ENCODE results near the gene C12orf50. TPM values are rescaled to one million over a fixed set of nuclear protein-coding genes. Genes with fewer than 3 reads are reported as not detected.

Gene C12orf50
- total and polyA plus RNA-seq, 2 of the 8 experiments (the other 6 are each of a cell fraction or from before 2014, with no cell fraction given) = not detected

- H3K18ac ChIP-seq (ENCODE audit: extremely low read depth, low read length) = no peak overlapping the region
- ChIA-PET CTCF (ENCODE audit: partially characterized antibody) (interaction anchor here (1.0 kb wide), 1 partner anchor 12 kb away, joined by 3 read pairs; no protein-coding TSS in a partner anchor), POLR2A (ENCODE audit: partially characterized antibody) (no interaction called here)
- no peak overlapping the region for H4K91ac ChIP-seq (replicated peaks; ENCODE audit: insufficient read length, low read length)
- FAIRE-seq (no peak), DNase-seq (ENCODE audit: low read depth in 1 of 2, low spot score in 2 of 2) (no peak)
- H3K4me1 ChIP-seq (replicated peaks in 1 of 4; ENCODE audit: control insufficient read depth in 3 of 4, insufficient read depth in 4 of 4, low read length in 3 of 4) = no peaks in the 10 kb centered on the region
- no peaks in the 10 kb centered on the region for H4K20me1 ChIP-seq (replicated peaks in 1 of 2; ENCODE audit: control insufficient read depth in 1 of 2, insufficient read depth in 2 of 2, low read length in 2 of 2)
- H2BK12ac ChIP-seq (ENCODE audit: low read depth, low read length) = no peak overlapping the region
- H3K36me3 ChIP-seq (ENCODE audit: control insufficient read depth in 2 of 4, insufficient read depth in 4 of 4, low read length in 3 of 4) = no peaks in the 10 kb centered on the region; a peak in 1 of 8 replicates
- no peak overlapping the region for H2BK15ac ChIP-seq (ENCODE audit: low read length)
- no peak overlapping the region for H2BK20ac ChIP-seq (ENCODE audit: low read length)
- H3K79me1 ChIP-seq (ENCODE audit: low read depth, low read length) = no peaks in the 10 kb centered on the region
- no peak overlapping the region for H2BK120ac ChIP-seq (replicated peaks; ENCODE audit: low read depth, low read length)
- WGBS, 2 experiments (ENCODE audit: extremely low coverage in 1 of 2, insufficient coverage in 1 of 2, insufficient read length in 1 of 2, insufficient replicate concordance in 2 of 2, low coverage in 1 of 2, low lambda C conversion rate in 2 of 2, missing lambda C conversion rate in 1 of 2) = 90% methylated on average over 2 of the region's 2 CpGs; no CpG with 5 or more reads in 1 of the 2 experiments
- no peaks in the 10 kb centered on the region for H3K9me3 ChIP-seq (ENCODE audit: insufficient read depth in 2 of 2, low read depth in 1 of 2, low read length in 1 of 2)
- H2AFZ ChIP-seq (ENCODE audit: low read length) = no peak overlapping the region
- H3K27ac ChIP-seq (ENCODE audit: low read depth, low read length) = no peak overlapping the region
- H3K9ac ChIP-seq (replicated peaks in 1 of 4; ENCODE audit: extremely low read depth in 1 of 4, low read depth in 3 of 4, low read length in 3 of 4) = no peak overlapping the region
- H3K4ac ChIP-seq (replicated peaks; ENCODE audit: insufficient read length, low read depth, low read length) = no peak overlapping the region
- no peaks in the 10 kb centered on the region for H3K79me2 ChIP-seq (ENCODE audit: control insufficient read depth in 1 of 2, insufficient read depth in 2 of 2, low read length in 2 of 2)
- H2BK5ac ChIP-seq (ENCODE audit: low read depth, low read length) = no peak overlapping the region
- H4K5ac ChIP-seq (ENCODE audit: insufficient read length, low read depth, low read length) = no peak overlapping the region
- H3K4me2 ChIP-seq (ENCODE audit: insufficient read depth in 1 of 2, low read depth in 2 of 2, low read length in 2 of 2) = no peak overlapping the region
- H3K14ac ChIP-seq (ENCODE audit: insufficient read length) = no peak overlapping the region
- no peaks in the 10 kb centered on the region for H3K27me3 ChIP-seq (replicated peaks in 1 of 4; ENCODE audit: control insufficient read depth in 3 of 4, extremely low read depth in 1 of 4, insufficient read depth in 3 of 4, low read length in 3 of 4)
- H2AK5ac ChIP-seq (ENCODE audit: low read depth, low read length) = no peak overlapping the region
- no peak overlapping the region for H3K4me3 ChIP-seq (ENCODE audit: extremely low read depth in 1 of 4, insufficient read depth in 2 of 4, low read depth in 3 of 4, low read length in 4 of 4)
- no peaks in the 10 kb centered on the region for H3K23me2 ChIP-seq (ENCODE audit: low read depth, low read length)
- no peak overlapping the region for H3K56ac ChIP-seq (replicated peaks; ENCODE audit: insufficient read length, low read depth, low read length)
- TF ChIP-seq PHF8 (conservative IDR thresholded peaks at IDR 0.05; ENCODE audit: low read depth, low read length) = no peak
- TF ChIP-seq JUN (IDR thresholded peaks at IDR 0.05; ENCODE audit: low read depth, low read length) = no peak
- TF ChIP-seq TAF1 (IDR thresholded peaks at IDR 0.05; ENCODE audit: low read depth, low read length) = no peak
- no peak for TF ChIP-seq TCF12 (IDR thresholded peaks at IDR 0.05; ENCODE audit: low read depth, low read length)
- no peak for TF ChIP-seq USF2 (IDR thresholded peaks at IDR 0.05; ENCODE audit: low read length)
- no peak for TF ChIP-seq EGR1 (IDR thresholded peaks at IDR 0.05; ENCODE audit: borderline replicate concordance, low read depth, low read length)
- TF ChIP-seq TAF7 (optimal IDR thresholded peaks at IDR 0.05; ENCODE audit: borderline replicate concordance, low read depth, low read length) = no peak
- no peak for TF ChIP-seq SP1 (IDR thresholded peaks at IDR 0.05; ENCODE audit: low read depth, low read length)
- no peak for TF ChIP-seq TBP (IDR thresholded peaks at IDR 0.05; ENCODE audit: low read depth, low read length)
- TF ChIP-seq SUZ12 (IDR thresholded peaks at IDR 0.05; ENCODE audit: low read length) = no peak
- no peak for TF ChIP-seq SP2 (IDR thresholded peaks at IDR 0.05; ENCODE audit: low read length)
- no peak for TF ChIP-seq KDM5A (IDR thresholded peaks at IDR 0.05; ENCODE audit: low read length)
- no peak for TF ChIP-seq BACH1 (IDR thresholded peaks at IDR 0.05; ENCODE audit: low read length)
- no peak for TF ChIP-seq GTF2F1 (IDR thresholded peaks at IDR 0.05; ENCODE audit: borderline replicate concordance, low read depth, low read length)
- no peak for TF ChIP-seq FOSL1 (IDR thresholded peaks at IDR 0.05; ENCODE audit: insufficient read depth, low read depth, low read length)
- H4K8ac ChIP-seq (ENCODE audit: extremely low read depth, insufficient read depth, low read length) = no peak overlapping the region
- H3K23ac ChIP-seq (ENCODE audit: insufficient read length) = no peak overlapping the region
Observed at GRCh38 chr12:88063375-88063774, 34.2 kb upstream of the C12orf50 start.

Measured in H1 (cell line).